GM23338 (cell line): Measurements from ENCODE around the gene SSTR1.

Source experiments
- CREB1 ChIP-seq: fragments of 250-450 bp; sonication (Bioruptor Pico); IDR thresholded peaks from 2 replicates; pipeline ENCODE4 v1.5.0; 2020; ENCODE audit warnings: low read depth, mild to moderate bottlenecking, moderate library complexity
- EZH2 ChIP-seq: fragments of 200-600 bp; sonication (generic); IDR thresholded peaks from one replicate; pipeline ENCODE4 v1.8.0; 2017; ENCODE audit warnings: antibody characterized with exemption, mild to moderate bottlenecking, low read depth; ENCODE audit not compliant: unreplicated experiment
- EZH2phosphoT487 ChIP-seq: fragments of 200-600 bp; sonication (generic); IDR thresholded peaks from one replicate; pipeline ENCODE4 v1.8.1; 2018; ENCODE audit warnings: antibody characterized with exemption; ENCODE audit not compliant: unreplicated experiment
- JUNB ChIP-seq: IDR thresholded peaks from one replicate; pipeline ENCODE4 v1.6.1; 2016; ENCODE audit warnings: antibody characterized with exemption; ENCODE audit not compliant: unreplicated experiment
- NANOG ChIP-seq: IDR thresholded peaks from 2 replicates; pipeline ENCODE4 v1.6.1; 2016; ENCODE audit warnings: antibody characterized with exemption, borderline replicate concordance
- POLR2AphosphoS5 ChIP-seq: IDR thresholded peaks from 2 replicates; pipeline ENCODE4 v1.6.1; 2016; ENCODE audit warnings: antibody characterized with exemption, low read depth
- ZNF114 ChIP-seq: fragments of 250-450 bp; sonication (Bioruptor Pico); IDR thresholded peaks from 2 replicates; pipeline ENCODE4 v1.5.0; 2020; ENCODE audit warnings: mild to moderate bottlenecking, moderate library complexity
- TF ChIP-seq, protein P1 (sequence below), 2 experiments: fragments of 200-600 bp in 1 of 2; sonication (generic) in 1 of 2; conservative IDR thresholded peaks; 2 replicates each; pipeline versions ENCODE4 v1.5.1 to v1.6.1; 2016 to 2017; ENCODE audit warnings: antibody characterized with exemption in 2 of 2, low read depth in 2 of 2, mild to moderate bottlenecking in 2 of 2, moderate library complexity in 1 of 2
- TF ChIP-seq, protein P2 (sequence below): IDR thresholded peaks from one replicate; pipeline ENCODE4 v1.6.1; 2018; ENCODE audit warnings: antibody characterized with exemption; ENCODE audit not compliant: unreplicated experiment
- TF ChIP-seq, protein P3 (sequence below): IDR thresholded peaks from 2 replicates; pipeline ENCODE4 v1.6.1; 2016; ENCODE audit warnings: antibody characterized with exemption

DNA sequence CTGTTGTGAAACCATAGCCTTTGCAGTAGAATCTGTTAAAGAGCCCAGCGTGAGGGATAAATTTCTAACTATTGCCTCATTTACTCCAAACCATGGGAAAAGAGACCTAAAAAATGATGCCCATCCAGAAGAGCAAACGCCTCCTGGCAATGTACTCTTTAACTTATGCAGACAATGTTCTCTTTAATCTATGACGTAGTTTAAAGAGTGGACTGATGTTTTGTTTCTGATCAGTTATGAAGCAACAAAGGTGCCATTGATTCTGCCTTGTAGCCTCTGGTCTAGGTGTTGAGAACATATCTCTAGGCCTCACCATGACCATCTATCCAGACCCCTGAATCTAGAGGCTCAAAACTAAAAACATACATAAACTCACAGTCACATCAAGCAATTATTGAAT lies 13.4 kb downstream of the SSTR1 start:
- TF ChIP-seq, protein P1, sequence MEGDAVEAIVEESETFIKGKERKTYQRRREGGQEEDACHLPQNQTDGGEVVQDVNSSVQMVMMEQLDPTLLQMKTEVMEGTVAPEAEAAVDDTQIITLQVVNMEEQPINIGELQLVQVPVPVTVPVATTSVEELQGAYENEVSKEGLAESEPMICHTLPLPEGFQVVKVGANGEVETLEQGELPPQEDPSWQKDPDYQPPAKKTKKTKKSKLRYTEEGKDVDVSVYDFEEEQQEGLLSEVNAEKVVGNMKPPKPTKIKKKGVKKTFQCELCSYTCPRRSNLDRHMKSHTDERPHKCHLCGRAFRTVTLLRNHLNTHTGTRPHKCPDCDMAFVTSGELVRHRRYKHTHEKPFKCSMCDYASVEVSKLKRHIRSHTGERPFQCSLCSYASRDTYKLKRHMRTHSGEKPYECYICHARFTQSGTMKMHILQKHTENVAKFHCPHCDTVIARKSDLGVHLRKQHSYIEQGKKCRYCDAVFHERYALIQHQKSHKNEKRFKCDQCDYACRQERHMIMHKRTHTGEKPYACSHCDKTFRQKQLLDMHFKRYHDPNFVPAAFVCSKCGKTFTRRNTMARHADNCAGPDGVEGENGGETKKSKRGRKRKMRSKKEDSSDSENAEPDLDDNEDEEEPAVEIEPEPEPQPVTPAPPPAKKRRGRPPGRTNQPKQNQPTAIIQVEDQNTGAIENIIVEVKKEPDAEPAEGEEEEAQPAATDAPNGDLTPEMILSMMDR (conservative IDR thresholded peaks at IDR 0.05; ENCODE audit: low read depth in 2 of 2) = no peak
- TF ChIP-seq EZH2 = no peak
- TF ChIP-seq POLR2AphosphoS5 = no peak
- TF ChIP-seq, protein P2, sequence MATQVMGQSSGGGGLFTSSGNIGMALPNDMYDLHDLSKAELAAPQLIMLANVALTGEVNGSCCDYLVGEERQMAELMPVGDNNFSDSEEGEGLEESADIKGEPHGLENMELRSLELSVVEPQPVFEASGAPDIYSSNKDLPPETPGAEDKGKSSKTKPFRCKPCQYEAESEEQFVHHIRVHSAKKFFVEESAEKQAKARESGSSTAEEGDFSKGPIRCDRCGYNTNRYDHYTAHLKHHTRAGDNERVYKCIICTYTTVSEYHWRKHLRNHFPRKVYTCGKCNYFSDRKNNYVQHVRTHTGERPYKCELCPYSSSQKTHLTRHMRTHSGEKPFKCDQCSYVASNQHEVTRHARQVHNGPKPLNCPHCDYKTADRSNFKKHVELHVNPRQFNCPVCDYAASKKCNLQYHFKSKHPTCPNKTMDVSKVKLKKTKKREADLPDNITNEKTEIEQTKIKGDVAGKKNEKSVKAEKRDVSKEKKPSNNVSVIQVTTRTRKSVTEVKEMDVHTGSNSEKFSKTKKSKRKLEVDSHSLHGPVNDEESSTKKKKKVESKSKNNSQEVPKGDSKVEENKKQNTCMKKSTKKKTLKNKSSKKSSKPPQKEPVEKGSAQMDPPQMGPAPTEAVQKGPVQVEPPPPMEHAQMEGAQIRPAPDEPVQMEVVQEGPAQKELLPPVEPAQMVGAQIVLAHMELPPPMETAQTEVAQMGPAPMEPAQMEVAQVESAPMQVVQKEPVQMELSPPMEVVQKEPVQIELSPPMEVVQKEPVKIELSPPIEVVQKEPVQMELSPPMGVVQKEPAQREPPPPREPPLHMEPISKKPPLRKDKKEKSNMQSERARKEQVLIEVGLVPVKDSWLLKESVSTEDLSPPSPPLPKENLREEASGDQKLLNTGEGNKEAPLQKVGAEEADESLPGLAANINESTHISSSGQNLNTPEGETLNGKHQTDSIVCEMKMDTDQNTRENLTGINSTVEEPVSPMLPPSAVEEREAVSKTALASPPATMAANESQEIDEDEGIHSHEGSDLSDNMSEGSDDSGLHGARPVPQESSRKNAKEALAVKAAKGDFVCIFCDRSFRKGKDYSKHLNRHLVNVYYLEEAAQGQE = no peak
- TF ChIP-seq, protein P3, sequence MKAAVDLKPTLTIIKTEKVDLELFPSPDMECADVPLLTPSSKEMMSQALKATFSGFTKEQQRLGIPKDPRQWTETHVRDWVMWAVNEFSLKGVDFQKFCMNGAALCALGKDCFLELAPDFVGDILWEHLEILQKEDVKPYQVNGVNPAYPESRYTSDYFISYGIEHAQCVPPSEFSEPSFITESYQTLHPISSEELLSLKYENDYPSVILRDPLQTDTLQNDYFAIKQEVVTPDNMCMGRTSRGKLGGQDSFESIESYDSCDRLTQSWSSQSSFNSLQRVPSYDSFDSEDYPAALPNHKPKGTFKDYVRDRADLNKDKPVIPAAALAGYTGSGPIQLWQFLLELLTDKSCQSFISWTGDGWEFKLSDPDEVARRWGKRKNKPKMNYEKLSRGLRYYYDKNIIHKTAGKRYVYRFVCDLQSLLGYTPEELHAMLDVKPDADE = no peak
- no peak for TF ChIP-seq JUNB
- TF ChIP-seq EZH2phosphoT487 = no peak
- TF ChIP-seq CREB1 (CRISPR knock-in tag) = no peak
- TF ChIP-seq ZNF114 (CRISPR knock-in tag) = no peak
- TF ChIP-seq NANOG = no peak
